Embryonic facial prominence (tissue), 1 donor: Measurements from ENCODE around the gene AXIN1.
"Not testable (repeated sequence)": the region's sequence is repeated elsewhere in the genome, so short reads cannot be mapped to it uniquely, and the experiment has no call there.

Source experiments
- DNase-seq: peaks from one replicate; pipeline ENCODE4 v3.0.0-alpha.2; 2016; ENCODE audit errors: extremely low spot score

AXIN1 gene

DNA sequence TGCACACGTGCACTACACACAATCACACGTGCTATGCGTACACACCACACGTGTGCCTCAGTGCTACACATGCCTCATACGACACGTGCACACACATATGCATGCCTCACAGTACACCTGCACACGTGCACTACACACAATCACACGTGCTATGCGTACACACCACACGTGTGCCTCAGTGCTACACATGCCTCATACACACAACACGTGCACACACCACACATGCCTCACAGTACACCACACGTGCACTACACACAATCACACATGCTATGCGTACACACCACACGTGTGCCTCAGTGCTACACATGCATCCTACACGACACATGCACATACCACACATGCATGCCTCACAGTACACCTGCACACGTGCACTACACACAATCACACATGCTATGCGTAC is 85.0 kb downstream of the AXIN1 start:
- not testable (repeated sequence) for DNase-seq

DNA sequence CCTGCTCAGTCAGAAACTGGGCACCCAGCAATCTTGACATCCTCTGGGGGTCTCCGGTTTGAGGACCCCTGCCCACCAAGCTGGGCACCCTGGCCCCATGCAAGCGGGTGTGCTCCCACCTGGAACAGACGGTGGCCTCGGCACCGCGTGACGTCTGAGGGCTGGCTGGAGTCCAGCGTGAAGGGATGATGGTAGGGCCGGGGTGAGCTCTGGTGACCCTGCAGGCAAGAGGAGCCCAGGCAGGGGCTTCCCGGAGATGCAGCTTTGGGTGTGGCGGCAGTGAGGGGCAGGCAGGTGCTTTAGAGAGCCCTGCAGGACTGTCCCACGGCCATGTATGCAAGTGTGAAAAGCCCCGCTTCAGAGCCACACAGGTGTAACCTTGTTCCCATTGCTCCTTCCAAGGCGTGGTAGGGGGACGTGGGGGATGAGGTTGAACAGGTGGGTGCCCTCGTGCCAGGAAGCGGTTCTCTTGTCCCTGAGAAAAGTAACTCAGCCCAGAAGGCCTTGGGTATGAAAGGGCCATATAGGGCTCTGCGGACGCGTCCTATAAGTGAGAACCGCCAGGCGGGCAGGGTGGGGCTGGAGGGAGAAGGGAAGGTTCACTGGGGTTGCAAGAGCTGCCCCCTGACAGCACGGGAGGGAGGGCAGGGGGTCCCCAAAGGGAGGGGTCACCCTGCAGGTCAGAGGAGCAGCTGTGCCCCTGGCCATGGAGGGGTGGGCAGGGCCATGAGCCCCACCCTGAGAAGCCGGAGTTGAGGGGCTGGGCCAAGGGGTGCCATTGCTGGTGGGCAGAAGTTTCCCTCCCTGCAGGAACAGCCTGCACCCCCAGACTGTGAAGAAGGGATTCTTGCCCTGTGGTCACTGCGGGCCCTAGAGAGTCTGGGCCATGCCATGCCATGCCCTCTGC is 86.0 kb downstream of the AXIN1 start:
- no peak for DNase-seq

DNA sequence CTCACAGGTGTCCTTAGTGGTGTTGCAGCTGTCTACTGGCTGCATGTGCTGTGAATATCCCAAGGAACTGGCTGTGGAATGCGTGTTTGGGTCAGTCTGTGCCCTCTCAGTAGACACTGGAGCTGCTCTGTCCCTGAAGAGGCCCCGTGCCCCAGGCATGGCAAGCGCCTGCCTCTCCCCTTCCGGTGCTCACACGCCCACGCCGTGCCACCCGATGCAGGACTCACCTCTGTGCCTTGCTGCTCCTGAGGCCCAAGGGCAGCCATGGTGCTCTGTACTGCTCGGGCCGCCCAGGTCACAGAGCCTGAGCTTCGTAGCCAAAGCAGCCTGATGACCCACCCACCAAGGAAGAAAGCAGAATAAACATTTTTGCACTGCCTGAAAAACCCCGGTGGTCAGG is 86.8 kb downstream of the AXIN1 start:
- DNase-seq, result no peak

DNA sequence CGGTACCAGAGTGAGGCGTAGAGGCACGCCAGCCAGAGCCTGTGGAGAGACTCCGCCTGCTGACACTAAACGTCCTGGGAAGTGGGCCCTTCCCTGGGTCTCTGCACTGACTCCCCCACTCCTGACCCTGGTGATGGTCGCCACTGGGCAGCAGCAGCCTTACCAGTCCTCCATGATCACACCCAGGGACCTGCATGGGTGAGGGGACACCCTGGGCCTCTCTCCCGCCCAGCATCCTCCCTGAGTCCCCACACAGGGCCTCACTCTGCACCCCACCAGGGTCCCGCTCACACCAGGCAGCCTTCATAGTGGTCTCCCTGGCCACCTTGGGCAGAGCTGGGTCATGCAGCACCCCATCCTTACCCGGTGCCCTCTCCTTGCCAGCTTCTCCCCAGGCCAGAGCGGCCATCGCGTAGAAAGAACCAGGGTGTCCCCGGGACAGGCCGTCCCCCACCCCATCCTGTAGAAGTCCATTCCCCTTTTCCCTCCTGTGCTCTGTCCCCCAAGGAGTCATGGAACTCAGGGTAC is 87.5 kb downstream of the AXIN1 start:
- no peak for DNase-seq

DNA sequence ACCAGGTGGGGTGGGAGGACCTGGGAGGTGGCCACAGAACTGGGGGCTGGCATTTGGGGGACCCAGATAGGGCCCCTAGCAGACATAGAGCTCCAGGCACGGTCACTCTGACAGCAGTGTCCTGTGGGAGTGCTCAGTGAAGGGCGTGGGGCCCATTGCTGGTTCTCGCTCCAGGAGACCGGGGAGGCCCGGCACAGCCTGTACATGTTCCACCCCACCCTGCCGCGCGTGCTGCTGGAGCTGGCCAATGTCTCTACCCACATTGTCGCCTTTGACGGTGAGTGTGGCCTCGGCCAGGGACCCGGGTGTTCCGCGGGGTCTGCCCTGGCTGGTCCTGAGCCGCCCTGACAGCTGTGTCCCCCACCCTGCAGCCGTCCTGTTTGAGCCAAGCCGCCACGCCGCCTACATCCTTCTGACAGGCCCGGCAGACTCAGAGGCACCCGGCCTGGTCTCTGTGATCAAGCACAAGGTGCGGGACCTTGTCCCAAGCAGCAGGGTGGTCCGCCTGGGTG is 88.0 kb downstream of the AXIN1 start:
- no peak for DNase-seq

DNA sequence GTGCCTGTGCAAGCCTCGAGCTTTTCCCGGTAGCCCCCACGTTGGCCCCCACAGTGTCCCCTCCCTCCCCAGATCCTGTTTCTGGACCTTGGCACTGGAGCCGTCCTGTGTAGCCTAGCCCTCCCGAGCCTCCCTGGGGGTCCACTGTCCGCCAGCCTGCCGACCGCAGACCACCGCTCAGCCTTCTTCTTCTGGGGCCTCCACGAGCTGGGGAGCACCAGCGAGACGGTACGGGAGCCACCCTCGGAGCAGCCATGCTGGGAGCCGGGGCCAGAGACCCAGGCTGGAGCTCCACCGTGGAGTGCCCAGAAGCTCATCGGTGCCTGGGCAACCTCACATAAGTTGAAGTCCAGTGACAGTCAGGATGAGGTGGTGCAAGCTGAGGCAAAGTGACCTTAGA is 88.6 kb downstream of the AXIN1 start:
- no peak for DNase-seq

DNA sequence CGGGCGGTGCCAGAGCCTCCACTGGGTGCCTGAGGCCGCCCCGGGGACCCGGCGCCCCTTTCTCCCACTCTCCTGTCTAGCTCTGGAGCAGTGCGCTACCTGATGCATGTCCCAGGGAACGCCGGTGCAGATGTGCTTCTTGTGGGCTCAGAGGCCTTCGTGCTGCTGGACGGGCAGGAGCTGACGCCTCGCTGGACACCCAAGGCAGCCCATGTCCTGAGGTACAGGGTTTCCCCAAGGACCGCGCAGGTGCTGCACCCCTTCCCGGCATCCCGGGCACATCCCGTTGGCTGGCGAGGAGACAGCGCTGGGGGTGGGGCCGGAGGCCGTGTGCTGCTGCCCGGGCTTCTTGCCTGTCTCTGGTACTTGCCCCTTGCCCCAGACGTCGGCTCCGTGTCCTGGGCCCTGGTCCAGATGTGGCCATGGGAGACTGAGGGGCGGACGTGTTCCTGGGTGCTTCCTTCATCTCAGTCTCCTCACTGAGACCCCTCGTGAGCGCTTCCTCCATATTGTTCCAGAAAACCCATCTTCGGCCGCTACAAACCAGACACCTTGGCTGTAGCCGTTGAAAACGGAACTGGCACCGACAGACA is 89.2 kb downstream of the AXIN1 start:
- no peak for DNase-seq

DNA sequence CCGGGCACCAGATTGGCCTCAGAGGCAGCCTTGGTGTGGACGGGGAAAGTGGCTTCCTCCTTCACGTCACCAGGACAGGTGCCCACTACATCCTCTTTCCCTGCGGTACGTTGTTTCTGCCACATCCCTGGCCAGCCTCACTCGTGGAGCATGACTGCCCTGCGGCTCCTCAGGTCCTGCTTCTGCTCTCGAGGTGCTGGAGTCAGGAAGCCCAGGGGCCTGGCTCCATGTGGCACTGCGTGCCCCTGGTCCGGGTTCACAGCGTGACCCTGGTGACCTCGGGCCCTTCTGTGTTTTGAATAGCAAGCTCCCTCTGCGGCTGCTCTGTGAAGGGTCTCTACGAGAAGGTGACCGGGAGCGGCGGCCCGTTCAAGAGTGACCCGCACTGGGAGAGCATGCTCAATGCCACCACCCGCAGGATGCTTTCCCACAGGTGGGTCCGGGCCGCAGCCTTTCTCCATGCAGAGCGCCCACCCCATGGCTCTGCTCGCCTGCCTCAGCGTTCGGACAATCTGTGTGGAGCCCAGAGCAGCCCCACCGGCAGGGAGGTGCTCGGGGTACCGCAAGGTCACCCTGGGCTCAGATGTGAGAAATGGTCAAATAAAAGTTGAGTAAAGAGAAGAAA is 90.3 kb downstream of the AXIN1 start:
- no peak for DNase-seq

DNA sequence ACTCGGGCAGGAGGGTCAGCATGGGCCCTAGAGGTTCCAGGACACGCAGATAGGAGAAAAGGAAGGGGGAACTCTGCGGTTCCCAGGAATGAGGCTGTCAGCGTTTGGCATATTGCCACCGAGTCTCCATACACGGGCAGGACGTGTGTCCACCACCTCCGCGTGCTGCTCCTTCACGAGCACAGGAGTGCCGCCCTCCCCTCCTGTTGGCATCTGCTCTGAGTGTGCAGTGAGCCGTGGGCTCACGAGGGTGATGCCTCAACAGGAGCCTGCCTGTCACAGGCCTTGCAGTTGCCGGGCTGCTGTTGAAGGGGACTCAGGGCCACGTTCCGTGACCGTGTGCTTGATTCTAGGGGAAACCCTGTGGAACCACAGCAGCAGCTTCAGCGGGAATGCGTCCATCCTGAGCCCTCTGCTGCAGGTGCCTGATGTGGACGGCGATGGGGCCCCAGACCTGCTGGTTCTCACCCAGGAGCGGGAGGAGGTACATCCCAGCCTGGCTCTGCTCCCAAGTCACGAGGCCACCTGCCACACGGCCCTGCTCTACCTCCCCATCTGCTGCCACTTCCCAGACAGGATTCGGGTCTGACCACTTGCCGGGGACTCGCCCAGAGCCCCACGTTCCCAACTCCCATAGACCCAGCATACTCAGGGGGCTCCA is 91.4 kb downstream of the AXIN1 start:
- no peak for DNase-seq

DNA sequence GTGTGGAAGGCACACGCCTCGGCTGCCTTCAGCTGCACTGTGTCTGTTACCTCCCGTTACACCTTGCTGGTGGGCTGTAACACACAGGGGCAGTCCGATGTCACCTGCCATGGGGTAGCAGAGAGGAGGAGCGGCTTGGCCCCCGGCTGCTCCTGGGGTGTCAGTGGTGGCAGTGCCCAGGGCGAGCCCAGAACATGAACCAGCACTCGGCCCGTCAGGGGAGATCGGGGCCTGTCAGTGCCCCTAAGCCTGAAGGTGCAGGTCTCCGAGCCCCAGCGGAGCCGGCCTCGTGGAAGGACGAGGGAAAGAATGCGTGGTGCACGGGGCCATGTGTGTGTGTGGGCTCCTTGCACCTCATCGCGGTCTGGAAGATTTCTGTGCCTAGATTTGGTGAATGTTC is 92.2 kb downstream of the AXIN1 start:
- no peak for DNase-seq

DNA sequence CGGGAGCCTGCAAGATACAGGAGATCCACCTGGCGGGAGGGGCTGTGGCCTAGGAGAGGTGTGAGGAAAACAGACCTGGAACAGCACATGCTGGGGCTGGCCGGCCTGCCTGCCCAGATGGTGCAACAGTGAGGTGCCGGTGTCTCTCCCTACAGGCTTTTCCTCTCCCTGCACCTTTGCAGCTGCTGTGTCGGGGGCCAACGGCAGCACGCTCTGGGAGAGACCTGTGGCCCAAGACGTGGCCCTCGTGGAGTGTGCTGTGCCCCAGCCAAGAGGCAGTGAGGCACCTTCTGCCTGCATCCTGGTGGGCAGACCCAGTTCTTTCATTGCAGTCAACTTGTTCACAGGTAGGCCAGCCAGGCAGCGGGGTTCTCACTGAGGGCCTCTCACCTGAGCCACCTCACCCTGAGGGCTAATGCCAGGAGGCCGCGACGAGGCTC is 92.7 kb downstream of the AXIN1 start:
- no peak for DNase-seq

DNA sequence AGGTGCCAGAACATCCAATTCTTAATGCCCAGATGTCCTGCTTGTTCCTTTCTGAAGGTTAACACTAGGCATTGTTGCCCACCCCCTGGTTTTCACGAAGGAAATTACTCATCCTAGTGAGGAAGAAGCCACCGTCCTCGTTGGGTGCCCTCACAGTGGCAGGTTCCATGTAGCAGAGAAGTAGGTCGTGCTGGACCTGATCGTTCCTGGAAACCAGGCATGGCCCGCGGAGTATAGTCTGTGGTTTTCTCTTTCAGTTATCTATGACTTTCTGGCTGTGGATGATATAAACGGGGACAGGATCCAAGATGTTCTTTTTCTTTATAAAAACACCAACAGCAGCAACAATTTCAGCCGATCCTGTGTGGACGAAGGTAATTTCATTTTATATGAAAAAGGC is 93.3 kb downstream of the AXIN1 start:
- no peak for DNase-seq

DNA sequence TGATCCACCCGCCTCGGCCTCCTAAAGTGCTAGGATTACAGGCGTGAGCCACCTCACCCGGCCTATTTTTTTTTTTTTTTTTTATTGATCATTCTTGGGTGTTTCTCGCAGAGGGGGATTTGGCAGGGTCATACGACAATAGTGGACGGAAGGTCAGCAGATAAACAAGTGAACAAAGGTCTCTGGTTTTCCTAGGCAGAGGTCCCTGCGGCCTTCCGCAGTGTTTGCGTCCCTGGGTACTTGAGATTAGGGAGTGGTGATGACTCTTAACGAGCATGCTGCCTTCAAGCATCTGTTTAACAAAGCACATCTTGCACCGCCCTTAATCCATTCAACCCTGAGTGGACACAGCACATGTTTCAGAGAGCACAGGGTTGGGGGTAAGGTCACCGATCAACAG is 94.4 kb downstream of the AXIN1 start:
- not testable (repeated sequence) for DNase-seq

DNA sequence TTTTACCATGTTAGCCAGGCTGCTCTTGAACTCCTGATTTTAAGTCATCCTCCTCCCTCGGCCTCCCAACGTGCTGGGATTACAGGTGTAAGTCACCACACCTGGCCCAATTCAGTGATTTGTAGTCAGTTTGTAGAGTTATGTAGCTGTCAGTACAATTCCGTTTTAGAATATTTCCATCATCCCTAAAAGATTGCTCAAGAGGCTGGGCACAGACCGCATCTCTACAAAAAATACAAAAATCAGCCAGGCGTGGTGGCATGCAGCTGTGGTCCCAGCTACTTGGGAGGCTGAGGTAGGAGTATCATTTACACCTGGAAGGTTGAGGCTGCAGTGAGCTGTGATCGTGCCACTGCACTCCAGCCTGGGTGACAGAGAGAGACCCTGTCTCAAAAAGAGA is 97.3 kb downstream of the AXIN1 start:
- no peak for DNase-seq

DNA sequence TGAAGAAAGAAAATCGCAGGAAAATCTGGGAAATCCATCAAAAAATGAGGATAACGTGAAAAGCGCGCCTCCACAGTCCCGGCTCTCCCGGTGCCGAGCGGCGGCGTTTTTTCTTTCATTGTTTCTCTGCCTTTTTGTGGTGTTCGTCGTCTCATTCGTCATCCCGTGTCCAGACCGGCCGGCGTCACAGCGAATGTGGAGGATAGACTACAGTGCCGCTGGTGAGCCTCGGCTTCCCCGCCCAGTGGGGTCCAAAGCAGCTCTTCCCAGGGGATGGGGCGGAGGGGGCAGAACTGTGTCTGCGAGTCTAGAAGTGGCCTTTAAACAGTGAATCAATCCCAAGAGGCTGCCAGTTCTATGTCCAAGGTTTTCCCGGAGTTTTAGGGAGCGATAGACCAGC is 98.1 kb downstream of the AXIN1 start:
- DNase-seq, result no peak

DNA sequence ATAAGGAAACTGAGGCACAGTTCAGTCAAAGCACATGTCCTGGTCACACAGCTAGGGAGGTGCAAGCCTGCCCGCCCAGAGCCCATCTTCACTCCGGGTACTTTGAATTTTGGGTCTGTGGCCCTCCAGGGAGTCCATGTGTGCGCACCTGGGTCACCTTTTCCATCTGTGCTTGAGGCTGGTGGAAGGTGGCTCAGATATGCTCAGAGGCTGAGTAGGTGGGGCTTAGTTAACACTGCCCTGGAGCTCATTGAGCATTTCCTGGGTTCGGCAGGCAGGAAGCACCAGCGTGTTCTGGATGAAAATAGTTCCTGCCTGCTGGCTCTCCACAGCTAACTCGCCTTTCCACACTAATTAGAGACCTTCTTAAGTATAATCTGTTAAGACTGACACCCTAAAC is 98.7 kb downstream of the AXIN1 start:
- DNase-seq, result no peak

DNA sequence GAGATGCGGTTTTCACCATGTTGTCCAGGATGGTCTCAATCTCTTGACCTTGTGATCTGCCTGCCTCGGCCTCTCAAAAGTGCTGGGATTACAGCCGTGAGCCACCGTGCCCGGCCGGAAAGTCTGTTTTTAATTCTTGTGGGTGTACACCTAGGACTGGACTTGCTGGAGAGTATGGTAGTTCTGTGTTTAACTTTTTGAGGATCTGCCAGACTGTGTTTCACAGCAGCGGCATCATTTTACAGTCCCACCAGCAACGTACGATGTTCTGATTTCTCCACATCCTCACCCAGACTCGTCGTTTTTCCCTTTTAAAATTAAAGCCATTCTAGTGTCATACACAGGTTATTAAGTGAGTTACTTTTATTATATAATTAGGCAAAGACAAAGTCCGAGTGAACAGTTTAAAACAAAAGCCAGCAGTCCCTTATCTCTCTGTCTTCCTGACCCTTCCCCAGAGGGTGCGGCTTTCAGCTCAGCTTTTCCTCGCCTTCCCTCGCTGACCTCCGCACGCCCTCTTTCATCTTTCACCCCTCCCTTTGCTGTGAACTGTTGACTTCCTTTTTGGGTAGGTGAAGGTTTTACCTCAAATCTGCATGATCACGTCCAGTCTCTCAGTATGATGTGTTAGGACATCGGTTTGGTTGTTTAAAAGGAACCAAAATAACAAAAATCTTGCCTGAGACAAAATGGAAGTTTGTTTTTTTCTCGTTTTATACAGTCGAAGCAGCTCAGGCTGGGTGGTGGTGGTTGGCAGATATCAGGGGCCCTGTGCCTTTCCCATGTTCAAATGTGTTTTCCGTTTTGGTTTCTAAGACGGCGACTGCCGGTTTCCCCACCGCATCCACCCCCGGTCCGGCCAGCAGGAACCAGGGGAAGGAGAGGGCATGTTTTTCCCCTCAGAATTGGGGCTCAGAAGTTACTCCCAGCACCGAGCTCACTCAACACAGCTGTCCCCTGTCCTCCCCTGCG is 99.9 kb downstream of the AXIN1 start:
- no peak for DNase-seq

DNA sequence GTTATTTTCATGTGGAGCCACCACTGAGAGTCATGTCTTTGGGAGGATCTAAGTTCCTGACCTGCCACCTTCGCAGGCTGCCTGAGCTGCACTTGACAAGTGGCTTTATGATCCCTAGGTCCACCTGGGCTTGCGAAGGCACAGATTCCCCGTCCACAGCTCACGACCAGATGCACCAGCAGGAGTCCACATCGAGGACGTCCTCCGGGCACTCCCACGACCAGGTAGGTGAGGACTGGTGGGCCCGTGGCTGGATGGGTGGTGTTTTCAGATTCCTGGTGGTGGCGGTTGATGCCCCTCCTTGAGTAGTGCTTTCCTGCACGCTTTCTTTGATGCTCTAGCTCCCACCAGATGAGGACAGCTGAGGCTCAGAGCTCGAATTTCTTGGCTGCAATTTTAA is 103.1 kb downstream of the AXIN1 start:
- DNase-seq, result no peak

DNA sequence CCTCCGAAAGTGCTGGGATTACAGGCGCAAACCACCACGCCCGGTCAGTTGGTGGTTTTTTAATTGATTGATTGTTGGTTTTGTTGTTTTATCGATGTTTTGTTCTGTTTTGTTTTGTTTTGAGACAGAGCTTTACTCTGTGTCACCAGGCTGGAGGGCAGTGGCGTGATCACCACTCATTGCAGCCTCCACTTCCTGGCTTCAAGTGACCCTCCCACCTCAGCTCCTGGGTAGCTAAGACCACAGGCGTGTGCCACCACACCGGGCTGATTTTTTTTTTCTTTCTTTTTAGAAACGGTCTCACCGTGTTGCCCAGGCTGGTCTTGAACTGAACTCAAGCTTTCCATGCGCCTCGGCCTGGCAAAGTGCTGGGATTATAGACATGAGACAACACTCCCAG is 105.5 kb downstream of the AXIN1 start:
- DNase-seq, result no peak

DNA sequence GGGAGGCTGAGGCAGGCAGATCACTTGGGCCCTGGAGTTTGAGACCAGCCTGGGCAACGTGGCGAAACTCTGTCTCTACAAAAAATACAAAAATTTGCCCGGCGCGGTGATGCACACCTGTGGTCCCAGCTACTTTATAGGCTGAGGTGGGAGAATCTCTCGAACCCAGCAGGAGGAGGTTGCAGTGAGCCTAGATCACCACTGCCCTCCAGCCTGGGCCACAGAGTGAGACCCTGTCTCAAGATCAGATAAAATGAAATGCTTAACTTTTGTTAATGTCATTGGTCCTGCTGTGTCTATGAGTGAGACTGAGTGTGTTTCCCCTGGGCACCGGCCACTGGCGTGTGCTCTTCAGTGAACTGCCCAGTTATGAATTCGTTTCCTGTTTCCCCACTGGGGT is 107.4 kb downstream of the AXIN1 start:
- DNase-seq, result no peak

DNA sequence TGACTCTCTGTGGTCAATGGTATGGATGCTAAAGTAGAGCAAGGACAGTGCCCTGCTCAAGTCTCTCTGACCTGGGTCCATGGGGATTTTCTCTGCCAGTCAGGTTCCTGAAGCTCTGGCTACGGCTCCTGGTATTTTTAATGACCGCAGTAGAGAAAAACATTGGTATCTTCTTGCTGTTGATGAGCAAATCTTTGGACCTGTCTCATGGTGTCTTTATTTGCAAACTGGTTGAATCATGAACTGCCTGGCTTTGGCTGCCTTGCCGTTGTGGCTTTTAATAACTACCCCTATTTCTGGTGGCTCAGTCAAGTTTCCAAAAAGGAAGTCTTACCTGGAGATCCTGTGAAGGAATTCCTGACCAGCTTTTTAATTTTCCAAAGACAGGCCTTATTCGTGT is 109.2 kb downstream of the AXIN1 start:
- DNase-seq, result no peak
